GM10266 (cell line): ENCODE measurements around the gene CHCHD6.

Experiments used
- DNase-seq: peaks from one replicate; pipeline ENCODE4 v3.0.0; 2012; ENCODE audit errors: extremely low spot score
- TF ChIP-seq, protein P1 (sequence below): IDR thresholded peaks from 2 replicates; pipeline ENCODE4 v1.5.1; 2012; ENCODE audit warnings: mild to moderate bottlenecking, low read depth; ENCODE audit not compliant: control insufficient read depth, insufficient read depth; ENCODE audit errors: missing control alignments

Gene CHCHD6

DNA sequence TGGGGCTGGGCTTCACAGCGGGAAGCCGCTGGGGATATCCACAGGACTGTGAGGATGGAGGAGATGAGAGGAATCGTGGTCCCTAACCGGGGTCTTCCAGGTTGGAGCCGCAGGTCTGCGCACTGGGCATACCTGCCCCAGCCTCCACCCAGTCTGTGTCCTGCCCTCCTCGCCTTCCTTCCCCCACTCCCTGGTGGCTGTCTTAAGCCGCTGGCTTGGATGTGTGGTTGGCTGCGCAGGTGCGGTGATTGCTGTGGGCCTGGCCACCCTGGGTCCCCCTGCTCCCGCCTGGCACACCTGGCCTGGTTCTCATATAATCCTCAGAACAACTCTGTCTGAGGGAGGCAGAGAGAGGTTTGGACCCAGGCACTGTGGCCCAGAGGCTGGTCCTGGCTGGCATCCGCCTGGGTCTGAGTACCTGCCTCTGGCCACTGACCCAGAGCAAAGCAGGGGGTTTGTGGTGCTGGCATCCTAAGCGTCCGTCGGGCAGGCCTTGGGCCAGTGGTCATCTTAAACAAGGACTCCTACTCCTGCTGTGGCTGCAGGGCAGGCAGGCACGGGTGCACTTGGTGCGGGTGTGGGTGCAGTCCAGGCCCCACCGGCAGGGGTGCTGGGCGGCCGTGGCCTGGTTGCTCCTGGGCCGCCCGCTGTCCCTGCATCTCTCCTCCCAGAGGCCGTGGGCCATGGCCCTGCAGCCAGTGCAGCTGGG is 297.6 kb downstream of the CHCHD6 start:
- DNase-seq, result no peak
- TF ChIP-seq, protein P1, sequence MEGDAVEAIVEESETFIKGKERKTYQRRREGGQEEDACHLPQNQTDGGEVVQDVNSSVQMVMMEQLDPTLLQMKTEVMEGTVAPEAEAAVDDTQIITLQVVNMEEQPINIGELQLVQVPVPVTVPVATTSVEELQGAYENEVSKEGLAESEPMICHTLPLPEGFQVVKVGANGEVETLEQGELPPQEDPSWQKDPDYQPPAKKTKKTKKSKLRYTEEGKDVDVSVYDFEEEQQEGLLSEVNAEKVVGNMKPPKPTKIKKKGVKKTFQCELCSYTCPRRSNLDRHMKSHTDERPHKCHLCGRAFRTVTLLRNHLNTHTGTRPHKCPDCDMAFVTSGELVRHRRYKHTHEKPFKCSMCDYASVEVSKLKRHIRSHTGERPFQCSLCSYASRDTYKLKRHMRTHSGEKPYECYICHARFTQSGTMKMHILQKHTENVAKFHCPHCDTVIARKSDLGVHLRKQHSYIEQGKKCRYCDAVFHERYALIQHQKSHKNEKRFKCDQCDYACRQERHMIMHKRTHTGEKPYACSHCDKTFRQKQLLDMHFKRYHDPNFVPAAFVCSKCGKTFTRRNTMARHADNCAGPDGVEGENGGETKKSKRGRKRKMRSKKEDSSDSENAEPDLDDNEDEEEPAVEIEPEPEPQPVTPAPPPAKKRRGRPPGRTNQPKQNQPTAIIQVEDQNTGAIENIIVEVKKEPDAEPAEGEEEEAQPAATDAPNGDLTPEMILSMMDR, result no peak

- TF ChIP-seq, protein P1, result peak; percentile 30
- DNase-seq, result peak; percentile 72
Observed at GRCh38 chr3:127002195-127003174, 298.4 kb downstream of the CHCHD6 start.

GRCh38 chr3:127003175-127003555 is 299.1 kb downstream of the CHCHD6 start:
- DNase-seq, result no peak
- TF ChIP-seq, protein P1, result no peak

DNA sequence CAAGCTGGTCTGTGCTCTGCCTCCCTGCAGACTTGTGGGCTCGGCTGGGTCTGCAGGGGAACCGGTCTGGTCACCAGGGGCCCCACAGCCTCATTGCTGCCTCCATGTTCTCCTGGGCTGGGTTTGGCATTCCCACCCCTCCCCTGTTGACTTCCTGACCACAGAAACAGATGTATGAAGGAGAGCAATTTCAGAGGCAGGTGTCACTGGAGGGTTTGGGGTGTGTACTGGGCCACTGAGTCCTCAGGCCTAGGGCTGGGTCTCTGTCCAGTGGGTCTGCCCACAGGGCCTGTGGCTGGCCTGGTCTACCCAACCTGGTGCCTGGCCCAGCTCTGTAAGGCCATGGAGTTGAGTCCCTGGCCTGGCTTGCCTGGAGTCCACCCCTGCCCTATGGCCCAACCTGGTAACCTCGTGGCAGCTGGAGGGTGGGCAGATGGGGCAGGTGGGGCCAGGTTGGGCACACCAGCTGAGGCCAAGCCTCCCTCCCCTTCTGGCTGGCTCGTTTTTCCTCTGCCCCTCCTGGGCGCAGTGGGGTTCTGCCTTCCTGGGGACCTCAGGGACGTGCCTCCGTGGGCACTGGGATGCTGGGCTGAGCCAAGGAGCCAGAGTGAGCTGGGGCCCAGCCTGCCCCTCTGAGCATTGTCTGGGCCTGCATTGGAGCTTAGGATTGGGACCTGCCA is 299.7 kb downstream of the CHCHD6 start:
- TF ChIP-seq, protein P1, result no peak
- no peak for DNase-seq

DNA sequence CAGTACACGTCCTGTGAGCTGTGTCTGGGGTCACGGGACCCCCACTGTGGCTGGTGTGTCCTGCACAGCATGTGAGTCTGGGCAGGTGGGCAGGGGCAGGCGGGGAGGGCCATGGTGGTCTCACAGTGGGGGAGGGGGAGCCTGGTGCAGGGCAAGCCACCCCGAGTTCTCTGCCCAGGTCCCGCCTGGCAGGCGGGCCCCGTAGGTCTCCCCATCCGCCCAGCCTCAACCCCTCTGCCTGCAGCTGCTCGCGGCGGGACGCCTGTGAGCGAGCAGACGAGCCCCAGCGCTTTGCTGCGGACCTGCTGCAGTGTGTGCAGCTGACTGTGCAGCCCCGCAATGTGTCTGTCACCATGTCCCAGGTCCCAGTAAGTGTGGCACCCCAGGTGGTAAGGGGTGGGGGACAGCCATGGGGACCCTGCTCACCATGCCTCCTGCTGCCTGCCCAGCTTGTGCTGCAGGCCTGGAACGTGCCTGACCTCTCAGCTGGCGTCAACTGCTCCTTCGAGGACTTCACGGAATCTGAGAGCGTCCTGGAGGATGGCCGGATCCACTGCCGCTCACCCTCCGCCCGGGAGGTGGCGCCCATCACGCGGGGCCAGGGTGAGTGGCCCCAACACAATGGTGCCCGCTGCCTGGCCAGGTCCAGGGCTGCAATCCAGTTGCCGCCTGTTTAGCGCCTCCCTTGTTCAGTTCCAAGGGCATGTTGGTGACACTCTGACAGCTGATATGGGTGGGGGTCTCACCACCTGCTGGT is 300.8 kb downstream of the CHCHD6 start:
- TF ChIP-seq, protein P1, result no peak

DNA sequence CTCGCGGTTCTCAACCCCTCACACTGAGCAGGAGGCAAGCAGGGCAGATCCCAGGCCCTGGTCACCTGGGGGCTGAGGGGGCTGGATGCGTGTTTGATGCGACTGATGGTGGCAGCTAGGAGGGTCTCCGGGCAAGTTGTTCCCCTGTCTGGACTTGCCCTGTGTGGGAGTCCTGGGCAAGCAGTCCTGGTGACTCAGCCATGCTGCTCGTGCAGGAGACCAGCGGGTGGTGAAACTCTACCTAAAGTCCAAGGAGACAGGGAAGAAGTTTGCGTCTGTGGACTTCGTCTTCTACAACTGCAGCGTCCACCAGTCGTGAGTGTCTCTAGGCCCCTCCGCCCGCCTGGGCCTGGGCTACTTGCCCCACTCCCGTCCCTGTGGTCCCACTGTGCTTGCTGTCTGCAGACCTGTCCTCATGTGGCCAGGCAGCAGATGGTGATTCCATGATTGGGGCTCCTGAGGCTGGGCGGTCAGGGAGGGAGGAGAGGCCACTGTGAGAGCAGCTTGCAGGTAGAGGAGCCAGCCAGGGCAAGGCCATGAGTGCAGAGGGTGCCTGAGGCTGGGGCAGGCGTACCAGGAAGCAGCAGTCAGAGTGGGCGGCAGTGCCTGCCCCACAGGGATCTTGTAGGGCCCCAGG is 301.9 kb downstream of the CHCHD6 start:
- no peak for DNase-seq
- TF ChIP-seq, protein P1, result no peak

More for the DNA sequence above, 300.8 kb downstream of the CHCHD6 start:
- no peak for DNase-seq
